Measurements from ENCODE around the gene SEMA3A.

Gene SEMA3A

DNA sequence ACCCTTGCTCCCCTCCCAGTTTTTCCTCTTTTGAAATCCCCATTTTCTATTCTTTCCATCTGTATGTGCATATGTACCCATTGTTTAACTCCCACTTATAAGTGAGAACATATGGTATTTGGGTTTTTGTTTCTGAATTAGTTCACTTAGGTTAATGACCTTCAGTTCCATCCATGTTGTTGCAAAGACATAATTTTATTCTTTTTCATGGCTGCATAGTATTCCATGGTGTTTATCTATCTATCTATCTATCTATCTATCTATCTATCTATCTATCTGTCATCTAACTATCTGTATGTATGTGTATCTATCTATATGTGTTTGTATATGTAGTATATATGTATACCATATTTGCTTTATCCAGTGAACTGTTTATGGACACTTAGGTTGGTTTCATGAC is 281.4 kb downstream of the SEMA3A start:
- DNase-seq: no peak

DNA sequence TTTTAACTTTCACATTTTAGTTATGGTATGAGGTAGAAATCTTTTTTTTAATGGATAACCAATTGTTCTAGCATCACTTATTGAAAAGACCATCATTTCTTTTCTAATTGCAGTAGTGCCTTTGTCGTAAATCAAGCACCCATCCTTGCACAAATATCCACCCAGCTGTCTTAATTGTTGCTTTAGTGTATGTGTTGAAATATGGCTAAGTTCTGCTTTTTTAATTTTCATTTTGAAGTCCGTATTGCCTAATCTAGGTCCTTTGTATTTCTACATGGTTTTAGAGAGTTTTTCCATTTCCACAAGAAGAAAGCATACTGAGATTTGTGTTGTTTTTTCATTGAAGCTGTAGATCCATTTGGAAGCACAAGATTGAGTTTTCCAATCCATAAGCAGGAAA is 286.1 kb downstream of the SEMA3A start:
- DNase-seq: no peak

Data from activated gamma-delta T cell treated with Interleukin-2 at 50 U/mL for 16 hours (primary cell).